GM21526 (cell line): ENCODE measurements around the gene NLGN1.

Source experiments
- ATAC-seq: cut with Tn5 transposase; IDR thresholded peaks from one replicate; pipeline ENCODE4 v1.9.1; 2021; ENCODE audit warnings: moderate library complexity; ENCODE audit not compliant: unreplicated experiment, low FRiP score

The NLGN1 gene

DNA sequence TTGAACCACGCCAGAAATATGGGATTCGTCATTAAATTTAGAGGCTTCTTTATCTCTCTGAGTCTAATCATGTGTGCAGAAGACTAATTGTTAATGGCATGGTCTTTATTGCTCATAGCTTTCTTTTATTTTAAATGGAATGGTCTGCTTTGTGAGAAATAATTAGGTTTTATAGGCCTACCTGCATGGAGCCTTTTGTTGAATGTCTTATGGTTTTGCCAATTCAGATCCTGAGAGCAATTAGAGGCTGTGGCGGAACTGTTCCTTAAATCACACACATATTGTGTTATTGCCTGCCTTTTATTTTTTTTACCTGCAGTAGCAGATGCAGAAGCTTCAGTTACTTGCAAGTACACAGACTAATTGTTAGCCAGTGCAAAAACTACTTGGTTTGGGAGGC is 306.2 kb downstream of the NLGN1 start:
- ATAC-seq = no peak

- ATAC-seq = no peak
These were observed 309.1 kb downstream of the NLGN1 start for GRCh38 chr3:173706630-173707029.

DNA sequence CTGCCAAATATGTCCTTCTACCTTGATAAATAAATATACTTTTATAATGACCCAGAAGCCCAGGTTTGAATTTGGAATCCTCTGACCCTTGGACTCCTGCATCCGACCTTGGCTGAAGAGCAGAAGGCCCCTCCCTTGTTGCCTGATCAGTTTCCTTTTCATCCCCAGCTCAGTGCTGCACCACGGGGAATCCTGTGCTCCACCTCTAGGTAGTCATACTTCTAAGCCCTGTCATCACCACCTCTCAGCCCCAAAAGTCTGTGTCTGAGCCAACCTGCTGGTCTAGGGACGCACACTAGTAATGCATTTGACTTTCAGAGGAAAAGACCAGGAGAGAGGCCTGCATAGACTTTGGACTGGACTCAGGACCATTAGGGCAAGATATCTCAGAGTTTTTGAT is 310.6 kb downstream of the NLGN1 start:
- ATAC-seq = no peak

- no peak for ATAC-seq
These were observed 311.5 kb downstream of the NLGN1 start for GRCh38 chr3:173709026-173709425.

GRCh38 chr3:173711619-173712018 is 314.1 kb downstream of the NLGN1 start:
- ATAC-seq = no peak

- no peak for ATAC-seq
These were observed 322.0 kb downstream of the NLGN1 start for GRCh38 chr3:173719585-173719984.

DNA sequence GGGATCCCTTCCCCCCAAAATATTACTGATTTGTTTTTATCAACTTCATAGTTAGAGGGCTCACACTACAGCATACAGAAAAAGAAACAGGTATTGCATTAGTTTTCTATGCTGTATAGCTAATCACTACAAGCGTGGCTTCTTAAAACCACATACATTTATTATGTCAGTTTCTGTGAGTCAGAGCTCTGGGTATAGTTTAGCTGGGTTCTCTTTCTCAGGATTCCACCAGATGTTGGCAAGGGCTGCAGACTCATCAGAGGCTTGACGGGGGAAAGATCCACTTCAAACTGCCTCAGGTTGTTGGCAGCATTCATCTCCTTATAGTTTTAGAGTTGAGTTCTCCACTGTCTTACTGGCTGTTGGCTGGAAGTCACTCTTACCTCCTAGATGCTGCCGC is 328.0 kb downstream of the NLGN1 start:
- no peak for ATAC-seq

- no peak for ATAC-seq
These were observed 332.8 kb downstream of the NLGN1 start for GRCh38 chr3:173730391-173730790.

GRCh38 chr3:173732237-173732636 is 334.7 kb downstream of the NLGN1 start:
- no peak for ATAC-seq

GRCh38 chr3:173733029-173733652 is 335.6 kb downstream of the NLGN1 start:
- ATAC-seq = no peak

DNA sequence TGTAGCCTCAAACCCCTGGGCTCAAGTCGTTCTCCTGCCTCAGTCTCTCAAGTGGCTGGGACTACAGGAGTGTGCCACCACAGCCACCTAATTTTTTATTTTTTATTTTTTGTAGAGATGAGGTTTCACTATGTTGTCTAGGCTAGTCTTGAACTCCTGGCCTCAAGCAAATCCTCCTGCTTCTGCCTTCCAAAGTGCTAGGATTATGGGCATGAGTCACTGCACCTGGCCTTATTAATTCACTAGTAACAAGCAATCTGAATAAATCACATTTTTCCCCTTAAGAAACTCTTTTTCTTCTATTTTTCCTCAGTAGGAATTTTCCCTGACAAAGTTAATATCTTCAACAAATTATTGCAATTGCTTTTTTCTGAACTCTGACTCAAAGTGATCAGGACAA is 336.9 kb downstream of the NLGN1 start:
- no peak for ATAC-seq

- ATAC-seq = no peak
These were observed 337.4 kb downstream of the NLGN1 start for GRCh38 chr3:173734895-173735294.

GRCh38 chr3:173735841-173736240 is 338.3 kb downstream of the NLGN1 start:
- no peak for ATAC-seq

- no peak for ATAC-seq
These were observed 339.7 kb downstream of the NLGN1 start for GRCh38 chr3:173737167-173737808.

- no peak for ATAC-seq
These were observed 342.2 kb downstream of the NLGN1 start for GRCh38 chr3:173739726-173740125.

- ATAC-seq = no peak
These were observed 344.9 kb downstream of the NLGN1 start for GRCh38 chr3:173742491-173742890.

- ATAC-seq = no peak
These were observed 345.6 kb downstream of the NLGN1 start for GRCh38 chr3:173743111-173743510.

GRCh38 chr3:173743516-173743915 is 346.0 kb downstream of the NLGN1 start:
- no peak for ATAC-seq

- ATAC-seq = no peak
These were observed 346.9 kb downstream of the NLGN1 start for GRCh38 chr3:173744479-173744878.

DNA sequence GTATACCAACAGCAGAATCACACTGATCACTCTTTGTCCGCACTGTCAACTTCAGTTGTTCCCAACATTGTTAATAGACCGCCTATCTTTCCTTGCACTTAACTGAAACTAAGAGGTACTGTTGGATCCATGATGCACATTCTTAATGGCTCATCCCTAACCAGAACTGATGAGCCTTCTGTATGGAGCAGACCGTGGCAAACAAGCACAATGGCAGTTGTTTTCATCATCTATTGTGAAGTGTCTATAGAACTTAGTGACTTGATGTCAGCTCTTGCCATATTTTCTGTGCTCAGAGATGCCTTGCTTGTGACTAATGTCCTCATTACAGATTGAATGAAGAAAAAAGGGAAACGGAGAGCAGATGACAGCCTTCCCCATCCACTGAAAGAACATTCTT is 347.4 kb downstream of the NLGN1 start:
- no peak for ATAC-seq

DNA sequence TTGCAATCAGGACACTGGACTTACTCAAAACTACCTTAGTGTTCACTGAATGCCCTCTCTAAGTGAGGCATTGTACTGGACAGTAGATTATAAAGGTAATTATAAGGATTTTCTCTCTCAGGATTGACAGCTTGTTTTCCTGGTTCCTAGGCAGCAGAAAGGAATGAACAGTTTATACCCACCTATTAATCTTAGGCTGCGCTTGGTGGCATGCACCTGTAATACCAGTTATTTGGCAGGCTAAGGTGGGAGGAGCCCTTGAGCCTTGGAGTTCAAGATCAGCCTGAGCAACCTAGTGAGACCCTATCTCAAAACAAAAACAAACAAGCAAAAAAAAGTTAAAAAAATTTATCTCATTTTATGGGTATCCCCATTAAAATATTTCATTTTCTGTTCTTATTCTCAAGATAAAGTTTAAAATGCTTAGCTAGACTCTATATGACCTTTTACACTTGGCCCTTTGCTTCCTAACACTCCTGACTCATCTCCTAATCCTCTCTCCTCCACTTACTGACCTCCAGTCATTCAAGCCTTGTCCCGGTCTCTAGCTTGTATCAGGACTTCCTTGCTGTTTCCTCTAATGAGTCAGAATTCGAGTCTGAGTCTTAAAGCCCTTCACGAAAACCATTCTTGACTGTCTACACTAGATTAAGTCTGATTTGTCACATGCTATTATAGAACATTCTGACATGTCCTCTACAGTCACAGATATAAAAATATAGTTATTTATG is 348.6 kb downstream of the NLGN1 start:
- no peak for ATAC-seq

DNA sequence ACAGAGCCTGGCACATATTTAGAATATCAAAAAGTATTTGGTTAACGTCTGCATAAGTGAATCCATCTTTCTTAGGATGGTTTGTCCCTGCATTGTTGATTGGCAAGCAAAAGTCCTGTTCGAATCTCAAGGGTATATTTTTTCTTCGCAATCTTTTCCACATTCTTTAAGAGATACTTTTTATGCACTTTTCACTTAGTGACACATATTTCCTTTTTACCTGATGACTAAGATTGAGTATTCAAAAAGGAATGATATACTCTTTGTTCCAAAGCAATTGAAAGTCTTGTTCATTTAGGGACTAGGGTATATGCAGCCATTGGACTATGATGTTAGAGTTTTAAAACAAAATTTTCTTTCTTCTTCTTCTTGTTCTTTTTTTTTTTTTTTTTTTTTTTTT is 349.9 kb downstream of the NLGN1 start:
- ATAC-seq = no peak
